ENCODE data around the gene AEBP1.

DNA sequence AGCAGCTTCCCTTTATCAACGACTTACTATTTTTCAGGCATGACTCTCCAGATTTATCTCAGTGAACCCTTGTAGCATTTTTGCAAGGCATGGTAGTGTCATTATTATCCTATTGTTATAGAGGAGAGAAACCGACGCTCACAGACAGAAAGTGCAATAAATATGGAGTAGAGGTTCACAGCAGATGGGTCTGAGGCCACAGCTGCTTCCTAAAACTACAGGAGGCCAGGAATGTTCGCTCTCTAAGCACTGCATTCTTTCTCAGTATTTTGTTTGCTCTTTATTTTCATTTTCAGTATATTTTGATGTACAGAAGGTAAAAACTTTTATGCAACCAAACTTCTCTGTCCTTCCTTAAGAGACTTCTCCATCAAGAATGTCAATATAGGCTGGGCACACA, 4.5 kb upstream of the AEBP1 start:
- TF ChIP-seq CTCF (conservative IDR thresholded peaks at IDR 0.05; ENCODE audit: low read depth, low read length) = no peak
- no peak for TF ChIP-seq ELK1 (IDR thresholded peaks at IDR 0.05; ENCODE audit: borderline replicate concordance, low read depth, low read length)
- no peak for TF ChIP-seq MAZ (IDR thresholded peaks at IDR 0.05; ENCODE audit: borderline replicate concordance, low read depth, low read length)
- no peak for TF ChIP-seq CEBPB (IDR thresholded peaks at IDR 0.05; ENCODE audit: low read depth, low read length)
- no peak for TF ChIP-seq POLR2A (IDR thresholded peaks at IDR 0.05; ENCODE audit: low read depth, low read length)
- TF ChIP-seq, protein P1, sequence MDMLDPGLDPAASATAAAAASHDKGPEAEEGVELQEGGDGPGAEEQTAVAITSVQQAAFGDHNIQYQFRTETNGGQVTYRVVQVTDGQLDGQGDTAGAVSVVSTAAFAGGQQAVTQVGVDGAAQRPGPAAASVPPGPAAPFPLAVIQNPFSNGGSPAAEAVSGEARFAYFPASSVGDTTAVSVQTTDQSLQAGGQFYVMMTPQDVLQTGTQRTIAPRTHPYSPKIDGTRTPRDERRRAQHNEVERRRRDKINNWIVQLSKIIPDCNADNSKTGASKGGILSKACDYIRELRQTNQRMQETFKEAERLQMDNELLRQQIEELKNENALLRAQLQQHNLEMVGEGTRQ (IDR thresholded peaks at IDR 0.05; ENCODE audit: low read depth, low read length) = no peak
- TF ChIP-seq MXI1 (IDR thresholded peaks at IDR 0.05; ENCODE audit: borderline replicate concordance, low read depth, low read length) = no peak
- TF ChIP-seq CHD1 (IDR thresholded peaks at IDR 0.05; ENCODE audit: low read depth, low read length) = no peak
